ENCODE data around the gene NOC2L.

DNA sequence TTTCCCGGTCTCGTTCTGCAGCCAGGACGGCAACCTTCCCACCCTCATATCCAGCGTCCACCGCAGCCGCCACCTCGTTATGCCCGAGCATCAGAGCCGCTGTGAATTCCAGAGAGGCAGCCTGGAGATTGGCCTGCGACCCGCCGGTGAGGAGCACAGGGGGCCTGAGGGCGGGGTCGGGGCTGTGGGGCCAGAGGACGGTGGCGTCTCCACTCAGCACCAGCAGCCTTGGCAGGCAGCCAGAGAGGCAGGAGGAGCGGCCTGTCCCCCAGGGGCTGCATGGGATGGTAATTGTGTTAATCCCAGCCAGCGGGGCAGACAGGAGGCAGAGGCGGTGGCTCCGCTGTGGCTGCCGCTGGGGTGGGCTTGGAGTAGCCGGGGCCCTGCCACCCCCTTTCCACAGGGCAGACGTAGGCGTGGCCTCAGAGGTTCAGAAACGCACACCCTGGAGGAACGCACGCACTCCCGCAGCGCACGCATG, 23.3 kb downstream of the NOC2L start:
- TF ChIP-seq PHTF2 (CRISPR knock-in tag; IDR thresholded peaks at IDR 0.05) (no peak), GTF2F1 (IDR thresholded peaks at IDR 0.05; ENCODE audit: low read depth, low read length) (no peak), GABPB1 (CRISPR knock-in tag; IDR thresholded peaks at IDR 0.05) (no peak), POLR2AphosphoS5 (IDR thresholded peaks at IDR 0.05; ENCODE audit: control insufficient read depth, insufficient read depth, low read depth, low read length) (no peak), ELK1 (CRISPR knock-in tag; IDR thresholded peaks at IDR 0.05) (no peak), ATF3 (IDR thresholded peaks at IDR 0.05) (no peak), ATF3 (CRISPR knock-in tag; conservative IDR thresholded peaks at IDR 0.05) (no peak), CTCF (IDR thresholded peaks at IDR 0.05 in 2 of 3, conservative IDR thresholded peaks at IDR 0.05 in 1 of 3; ENCODE audit: insufficient read depth in 2 of 3, low read depth in 1 of 3, low read length in 3 of 3) (no peak), KDM1A (IDR thresholded peaks at IDR 0.05) (no peak), ZNF140 (CRISPR knock-in tag; IDR thresholded peaks at IDR 0.05) (no peak), MAFK (IDR thresholded peaks at IDR 0.05; ENCODE audit: low read length) (no peak), ZNF124 (CRISPR knock-in tag; IDR thresholded peaks at IDR 0.05) (no peak)
